PC-9 (cell line): ENCODE data around the gene ZNF407. TPM values are rescaled to one million over a fixed set of nuclear protein-coding genes. Genes with fewer than 3 reads are reported as not detected.

ENCODE experiments used
- BruUV-seq: library from RNA; stranded (reverse); fragments of 400-500 nt; replicated peaks from 2 replicates; lab custom pipeline; 2021; lab: Mats Ljungman, UMichigan
- CTCF ChIA-PET: fragments of 300-600 bp; sonication (Branson Sonifier 250); formaldehyde crosslinking; loops from one replicate; lab custom pipeline; 2022; ENCODE audit warnings: antibody characterized with exemption; lab: Charles Lee
- POLR2A ChIA-PET: fragments of 300-600 bp; sonication (Branson Sonifier 250); formaldehyde crosslinking; loops from one replicate; lab custom pipeline; 2022; ENCODE audit warnings: antibody characterized with exemption; ENCODE audit not compliant: unreplicated experiment; lab: Charles Lee
- DNase-seq, 2 experiments: peaks; one replicate each; pipeline versions ENCODE4 v3.0.0 to v3.0.0-alpha.2; 2015 to 2022; ENCODE audit warnings: mixed read lengths in 1 of 2
- H2AFZ ChIP-seq: fragments of 200-600 bp; sonication (generic); 2 replicates; pipeline ENCODE4 v1.8.1; 2017; ENCODE audit warnings: antibody characterized with exemption
- H3F3A ChIP-seq: fragments of 200-600 bp; sonication (generic); 2 replicates; pipeline ENCODE4 v1.8.1; 2017; ENCODE audit warnings: antibody characterized with exemption, mild to moderate bottlenecking, low read depth; ENCODE audit not compliant: insufficient read depth
- H3K27ac ChIP-seq: fragments of 200-600 bp; sonication (generic); 2 replicates; pipeline ENCODE4 v1.6.1; 2016; ENCODE audit warnings: mixed run types
- H3K27me3 ChIP-seq: fragments of 200-600 bp; sonication (generic); 2 replicates; pipeline ENCODE4 v1.6.1; 2016; ENCODE audit warnings: low read depth, mixed run types; ENCODE audit not compliant: insufficient read depth
- H3K36me3 ChIP-seq: fragments of 200-600 bp; sonication (generic); 2 replicates; pipeline ENCODE4 v1.6.1; 2016; ENCODE audit warnings: low read depth, mixed run types
- H3K4me1 ChIP-seq: fragments of 200-600 bp; sonication (generic); replicated peaks from 2 replicates; pipeline ENCODE4 v1.6.1; 2016; ENCODE audit warnings: mixed run types; ENCODE audit not compliant: insufficient read depth
- H3K4me2 ChIP-seq: fragments of 200-600 bp; sonication (generic); 2 replicates; pipeline ENCODE4 v1.6.1; 2017; ENCODE audit warnings: mixed run types
- H3K4me3 ChIP-seq: fragments of 200-600 bp; sonication (generic); 2 replicates; pipeline ENCODE4 v1.6.1; 2016; ENCODE audit warnings: mixed run types
- H3K79me2 ChIP-seq: fragments of 200-600 bp; sonication (generic); 2 replicates; pipeline ENCODE4 v1.6.1; 2017; ENCODE audit warnings: low read depth, mixed run types
- H3K9me2 ChIP-seq: fragments of 200-600 bp; sonication (generic); 2 replicates; pipeline ENCODE4 v1.8.1; 2017; ENCODE audit warnings: mild to moderate bottlenecking; ENCODE audit not compliant: insufficient read depth
- H3K9me3 ChIP-seq: fragments of 200-600 bp; sonication (generic); 2 replicates; pipeline ENCODE4 v1.8.1; 2016; ENCODE audit warnings: low read depth; ENCODE audit not compliant: insufficient read depth
- H4K20me1 ChIP-seq: fragments of 200-600 bp; sonication (generic); 2 replicates; pipeline ENCODE4 v1.8.1; 2017; ENCODE audit not compliant: insufficient read depth
- CTCF ChIP-seq: fragments of 200-600 bp; sonication (generic); conservative IDR thresholded peaks from 2 replicates; pipeline ENCODE4 v1.6.1; 2017; ENCODE audit warnings: mixed run types, antibody characterized with exemption, mild to moderate bottlenecking, moderate library complexity
- EZH2 ChIP-seq: fragments of 200-600 bp; sonication (generic); IDR thresholded peaks from 2 replicates; pipeline ENCODE4 v1.8.0; 2017; ENCODE audit warnings: antibody characterized with exemption, low read depth
- intact Hi-C: fragments of 100-400 bp; cut with micrococcal nuclease; formaldehyde crosslinking; loops from one replicate; pipeline ENCODE4 v1.10.0; 2022; ENCODE audit not compliant: unreplicated experiment
- total RNA-seq: library from RNA; stranded (reverse); gene quantifications from 2 replicates; pipeline ENCODE4 v1.2.3, GENCODE V29; 2021

The ZNF407 gene
- total RNA-seq, 1 experiment from 2014 or later: 13.4 TPM

GRCh38 chr18:74897971-74898657 lies 300.4 kb downstream of the ZNF407 start:
- Histone ChIP-seq H4K20me1 (no peaks in the 10 kb centered on the region), H3K27ac (no peak overlapping the region), H3K79me2 (no peaks in the 10 kb centered on the region), H3F3A (no peaks in the 10 kb centered on the region), H3K4me3 (no peak overlapping the region), H3K27me3 (no peaks in the 10 kb centered on the region), H2AFZ (no peak overlapping the region), H3K4me1 (no peaks in the 10 kb centered on the region), H3K36me3 (no peaks in the 10 kb centered on the region), H3K9me2 (no peaks in the 10 kb centered on the region), H3K9me3 (no peaks in the 10 kb centered on the region), H3K4me2 (no peak overlapping the region)
- ChIA-PET CTCF (no interaction called here), POLR2A (no interaction called here)
- BruUV-seq: no TSS peak
- no peak for TF ChIP-seq CTCF
- no peak for TF ChIP-seq EZH2
- DNase-seq: no peak
- intact Hi-C loops: loop anchor here (2.0 to 5.0 kb wide), 3 partner anchors 64 to 581 kb away; no protein-coding TSS in a partner anchor

GRCh38 chr18:74898965-74899364 lies 301.3 kb downstream of the ZNF407 start:
- Histone ChIP-seq H3K9me2 (no peaks in the 10 kb centered on the region), H3K9me3 (no peaks in the 10 kb centered on the region), H3K4me2 (no peak overlapping the region), H2AFZ (no peak overlapping the region), H3K36me3 (no peaks in the 10 kb centered on the region), H3K27ac (no peak overlapping the region), H4K20me1 (no peaks in the 10 kb centered on the region), H3K79me2 (no peaks in the 10 kb centered on the region), H3K4me1 (no peaks in the 10 kb centered on the region), H3K27me3 (no peaks in the 10 kb centered on the region), H3K4me3 (no peak overlapping the region), H3F3A (no peaks in the 10 kb centered on the region)
- no TSS peak for BruUV-seq
- ChIA-PET CTCF (no interaction called here), POLR2A (no interaction called here)
- intact Hi-C loops: loop anchor here (5.0 kb wide), 2 partner anchors 63 to 247 kb away; no protein-coding TSS in a partner anchor
- DNase-seq: no peak
- TF ChIP-seq CTCF (no peak), EZH2 (no peak)

- Histone ChIP-seq H3K27ac (no peak overlapping the region), H3K4me1 (no peaks in the 10 kb centered on the region), H3K4me2 (no peak overlapping the region), H3K9me2 (no peaks in the 10 kb centered on the region), H3K4me3 (no peak overlapping the region), H2AFZ (no peak overlapping the region), H3K27me3 (no peaks in the 10 kb centered on the region), H4K20me1 (no peaks in the 10 kb centered on the region), H3F3A (no peaks in the 10 kb centered on the region), H3K79me2 (no peaks in the 10 kb centered on the region), H3K9me3 (no peaks in the 10 kb centered on the region), H3K36me3 (no peaks in the 10 kb centered on the region)
- TF ChIP-seq EZH2: no peak
- no peak for TF ChIP-seq CTCF
- ChIA-PET CTCF (no interaction called here), POLR2A (no interaction called here)
- BruUV-seq: no TSS peak
- intact Hi-C loops: loop anchor here (5.0 kb wide), 2 partner anchors 63 to 247 kb away; no protein-coding TSS in a partner anchor
- DNase-seq: no peak
Measured at GRCh38 chr18:74899554-74899953, 301.9 kb downstream of the ZNF407 start.
